Fibroblast of pulmonary artery (primary cell): ENCODE data around the gene DENND5A.

Source experiments
- DNase-seq: peaks from one replicate; pipeline ENCODE4 v3.0.0-alpha.2; 2010; ENCODE audit warnings: low read depth
- H3K4me3 ChIP-seq: replicated peaks from 2 replicates; pipeline ENCODE4 v1.5.1; 2011; ENCODE audit warnings: low read depth, mild to moderate bottlenecking, control low read depth, low read length, moderate library complexity
- CTCF ChIP-seq: IDR thresholded peaks from 2 replicates; pipeline ENCODE4 v1.5.1; 2011; ENCODE audit warnings: mild to moderate bottlenecking, control low read depth, low read length, inconsistent platforms; ENCODE audit errors: missing control alignments

Gene DENND5A

GRCh38 chr11:9133956-9134355, 131.2 kb downstream of the DENND5A start:
- TF ChIP-seq CTCF = no peak
- no peak overlapping the region for H3K4me3 ChIP-seq
- DNase-seq = no peak

DNA sequence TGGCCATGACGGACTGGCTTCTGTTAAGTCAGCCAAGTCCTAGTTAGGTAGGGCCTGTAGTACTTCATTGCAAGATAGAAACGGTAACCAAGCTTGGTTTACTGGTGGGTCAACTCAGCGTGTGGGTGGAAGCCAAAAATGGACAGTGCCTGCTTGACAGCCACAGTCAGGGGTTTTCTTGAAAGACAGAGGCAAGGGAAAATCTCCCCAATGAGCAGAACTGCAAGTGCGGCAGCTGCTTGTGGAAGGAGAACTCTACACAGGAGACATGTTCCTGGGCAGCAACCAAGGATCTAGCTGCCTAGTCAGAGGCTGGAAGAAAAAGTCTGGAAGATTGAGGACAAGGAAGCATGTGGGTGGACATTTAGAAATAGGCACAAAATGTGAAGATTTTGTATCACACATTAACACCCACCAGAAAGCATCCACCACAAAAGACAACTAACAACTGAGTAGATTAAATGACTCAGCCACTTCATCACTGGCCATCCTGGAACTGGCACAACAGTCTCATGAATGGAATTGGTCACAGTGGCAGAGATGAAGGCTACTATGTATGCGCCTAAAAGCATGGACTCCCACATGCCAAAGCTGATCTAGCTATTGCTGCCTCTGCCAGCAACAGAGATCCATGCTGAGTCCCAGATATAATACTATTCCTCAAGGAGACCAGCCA, 132.8 kb downstream of the DENND5A start:
- no peak overlapping the region for H3K4me3 ChIP-seq
- DNase-seq = no peak
- TF ChIP-seq CTCF = no peak

DNA sequence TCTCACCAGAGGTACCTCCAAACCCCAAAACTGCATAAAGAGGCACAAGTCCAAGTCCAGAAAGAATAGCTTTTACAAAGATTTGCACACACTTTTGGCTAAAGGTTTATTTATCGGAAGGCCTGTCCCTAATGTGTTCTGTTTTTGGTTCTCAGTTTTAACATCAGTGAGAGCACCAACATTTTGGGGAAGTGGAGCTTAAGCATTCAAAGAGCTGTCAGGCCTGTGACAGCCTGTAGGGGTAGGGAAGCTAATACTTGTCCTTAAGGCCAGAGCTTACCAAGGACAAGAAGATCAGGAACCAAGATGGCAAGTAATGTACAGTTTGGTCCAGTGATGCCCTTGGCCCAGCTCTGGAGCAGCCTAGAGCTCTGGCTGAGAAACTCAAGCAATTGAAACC, 134.9 kb downstream of the DENND5A start:
- no peak for DNase-seq
- no peak for TF ChIP-seq CTCF
- no peak overlapping the region for H3K4me3 ChIP-seq

GRCh38 chr11:9126636-9127035, 138.5 kb downstream of the DENND5A start:
- H3K4me3 ChIP-seq = no peak overlapping the region
- no peak for DNase-seq
- no peak for TF ChIP-seq CTCF

DNA sequence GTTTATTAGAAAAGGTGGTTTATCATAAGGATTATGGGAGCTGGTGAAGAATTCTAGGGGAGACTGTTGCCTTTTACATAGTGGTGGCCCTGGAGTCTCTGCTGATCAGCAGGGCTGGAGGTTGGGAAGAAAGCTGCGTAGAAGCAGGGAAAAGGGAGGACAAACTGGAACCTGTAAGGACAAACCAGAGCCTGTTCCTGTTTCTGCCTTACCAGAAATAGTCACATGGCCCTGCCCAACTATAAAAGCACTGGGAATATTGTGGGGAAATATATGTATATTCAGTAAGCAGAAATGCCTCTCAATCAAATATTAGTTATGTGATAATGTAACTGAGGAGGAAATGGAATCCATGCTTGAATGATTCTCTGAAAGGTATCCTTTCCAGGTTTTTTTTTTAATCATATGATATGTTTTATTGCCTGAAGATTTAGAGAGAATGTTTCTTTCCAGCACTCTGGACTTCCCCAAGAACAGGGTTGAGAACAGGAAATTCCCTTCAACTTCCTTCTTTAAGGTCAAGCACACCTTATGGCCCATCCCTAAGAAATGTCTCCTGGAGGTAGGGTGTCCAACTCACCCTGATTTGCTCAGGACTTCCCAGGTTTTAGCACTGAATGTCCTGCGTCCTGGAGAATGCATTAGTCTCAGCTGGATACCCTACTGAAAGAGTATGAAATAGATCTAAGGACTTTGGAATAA, 139.8 kb downstream of the DENND5A start:
- no peak for DNase-seq
- no peak for TF ChIP-seq CTCF
- no peak overlapping the region for H3K4me3 ChIP-seq

- no peak overlapping the region for H3K4me3 ChIP-seq
- DNase-seq = no peak
- no peak for TF ChIP-seq CTCF
Measured at GRCh38 chr11:9123595-9124304, 141.4 kb downstream of the DENND5A start.
